T-helper 2 cell treated with Interferon-gamma antibody and Interleukin-4, amounts not matched to agents 5 μg/mL and 100 μg/mL, for 36 hours (primary cell): ENCODE data around the gene MAN2A2.

ENCODE experiments used
- DNase-seq: peaks from one replicate; pipeline ENCODE4 v3.0.0; 2021; ENCODE audit warnings: low spot score
- H3K27ac Mint-ChIP-seq: one replicate; pipeline ENCODE4 v1.8.0; 2021; ENCODE audit warnings: mild to moderate bottlenecking, mixed read lengths
- H3K27me3 Mint-ChIP-seq: one replicate; pipeline ENCODE4 v1.8.0; 2021; ENCODE audit warnings: low read depth, mixed read lengths
- H3K36me3 Mint-ChIP-seq: one replicate; pipeline ENCODE4 v1.8.0; 2021; ENCODE audit warnings: low read depth, mixed read lengths
- H3K4me1 Mint-ChIP-seq: one replicate; pipeline ENCODE4 v1.8.0; 2021; ENCODE audit warnings: low read depth, mixed read lengths
- H3K4me3 Mint-ChIP-seq: one replicate; pipeline ENCODE4 v1.8.0; 2022; ENCODE audit warnings: mild to moderate bottlenecking, moderate library complexity, mixed read lengths
- H3K9me3 Mint-ChIP-seq: one replicate; pipeline ENCODE4 v1.8.0; 2021; ENCODE audit warnings: mixed read lengths

The MAN2A2 gene

GRCh38 chr15:90909976-90910375 lies 6.9 kb downstream of the MAN2A2 start:
- DNase-seq = no peak
- Mint-ChIP-seq H3K27me3 (no peaks in the 10 kb centered on the region), H3K36me3 (peaks cover 62% of the 10 kb centered on the region), H3K27ac (no peak overlapping the region), H3K4me3 (no peak overlapping the region), H3K4me1 (peaks cover 8% of the 10 kb centered on the region), H3K9me3 (no peaks in the 10 kb centered on the region)

- Mint-ChIP-seq H3K4me3 (no peak overlapping the region), H3K9me3 (no peaks in the 10 kb centered on the region), H3K27me3 (no peaks in the 10 kb centered on the region), H3K4me1 (peaks cover 5% of the 10 kb centered on the region), H3K36me3 (peaks cover 61% of the 10 kb centered on the region), H3K27ac (no peak overlapping the region)
- no peak for DNase-seq
Observed at GRCh38 chr15:90910441-90911301, 7.6 kb downstream of the MAN2A2 start.

GRCh38 chr15:90911302-90911623 lies 8.2 kb downstream of the MAN2A2 start:
- Mint-ChIP-seq H3K36me3 (peaks cover 60% of the 10 kb centered on the region), H3K9me3 (no peaks in the 10 kb centered on the region), H3K27ac (no peak overlapping the region), H3K4me3 (no peak overlapping the region), H3K27me3 (no peaks in the 10 kb centered on the region), H3K4me1 (no peaks in the 10 kb centered on the region)
- no peak for DNase-seq

DNA sequence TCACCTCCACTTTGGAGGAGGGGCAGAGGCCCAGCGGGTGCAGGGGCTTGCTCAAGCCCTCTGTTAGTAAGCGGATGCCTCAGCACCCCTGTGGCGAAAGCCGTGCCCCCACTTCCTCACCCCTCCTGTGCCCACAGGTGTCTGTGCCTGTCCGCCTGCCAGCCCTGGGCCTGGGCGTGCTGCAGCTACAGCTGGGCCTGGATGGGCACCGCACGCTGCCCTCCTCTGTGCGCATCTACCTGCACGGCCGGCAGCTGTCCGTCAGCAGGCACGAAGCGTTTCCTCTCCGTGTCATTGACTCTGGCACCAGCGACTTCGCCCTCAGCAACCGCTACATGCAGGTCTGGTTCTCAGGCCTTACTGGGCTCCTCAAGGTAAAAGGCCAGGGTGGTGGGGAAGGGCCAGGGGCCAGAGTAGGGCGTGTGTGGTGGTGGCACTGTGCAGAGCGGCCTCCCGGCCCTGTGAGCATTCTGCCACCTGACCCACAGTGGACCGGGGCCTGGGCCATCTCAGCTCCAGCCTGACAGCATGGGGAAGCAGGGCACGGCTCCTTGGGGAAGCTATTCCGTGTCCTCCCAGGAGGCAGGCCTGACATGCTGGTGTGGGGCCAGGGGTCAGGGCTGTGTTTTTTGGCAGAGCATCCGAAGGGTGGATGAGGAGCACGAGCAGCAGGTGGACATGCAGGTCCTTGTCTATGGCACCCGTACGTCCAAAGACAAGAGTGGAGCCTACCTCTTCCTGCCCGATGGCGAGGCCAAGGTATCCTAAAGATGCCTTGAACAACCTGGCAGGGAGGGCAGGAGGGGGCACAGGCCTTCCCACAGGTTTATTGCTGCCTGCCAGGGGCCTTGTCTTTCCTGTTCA lies 9.0 kb downstream of the MAN2A2 start:
- Mint-ChIP-seq H3K4me3 (no peak overlapping the region), H3K27me3 (no peaks in the 10 kb centered on the region), H3K4me1 (no peaks in the 10 kb centered on the region), H3K27ac (no peak overlapping the region), H3K9me3 (no peaks in the 10 kb centered on the region), H3K36me3 (peaks cover 63% of the 10 kb centered on the region)
- no peak for DNase-seq

- Mint-ChIP-seq H3K9me3 (no peaks in the 10 kb centered on the region), H3K27me3 (no peaks in the 10 kb centered on the region), H3K4me1 (no peaks in the 10 kb centered on the region), H3K27ac (no peak overlapping the region), H3K4me3 (no peak overlapping the region), H3K36me3 (peaks cover 63% of the 10 kb centered on the region)
- no peak for DNase-seq
Observed at GRCh38 chr15:90912770-90913075, 9.6 kb downstream of the MAN2A2 start.

GRCh38 chr15:90913398-90913944 lies 10.4 kb downstream of the MAN2A2 start:
- peak overlapping the region; percentile 26 for H3K27ac Mint-ChIP-seq
- no peak for DNase-seq
- H3K36me3 Mint-ChIP-seq = peaks cover 66% of the 10 kb centered on the region
- no peak overlapping the region for H3K4me3 Mint-ChIP-seq
- H3K4me1 Mint-ChIP-seq = no peaks in the 10 kb centered on the region
- H3K27me3 Mint-ChIP-seq = no peaks in the 10 kb centered on the region
- no peaks in the 10 kb centered on the region for H3K9me3 Mint-ChIP-seq

- H3K4me1 Mint-ChIP-seq = no peaks in the 10 kb centered on the region
- H3K4me3 Mint-ChIP-seq = no peak overlapping the region
- H3K27me3 Mint-ChIP-seq = no peaks in the 10 kb centered on the region
- DNase-seq = no peak
- H3K36me3 Mint-ChIP-seq = peaks cover 69% of the 10 kb centered on the region
- H3K27ac Mint-ChIP-seq = no peak overlapping the region
- H3K9me3 Mint-ChIP-seq = no peaks in the 10 kb centered on the region
Observed at GRCh38 chr15:90914305-90915080, 11.4 kb downstream of the MAN2A2 start.

GRCh38 chr15:90915216-90915807 lies 12.2 kb downstream of the MAN2A2 start:
- H3K4me1 Mint-ChIP-seq = no peaks in the 10 kb centered on the region
- no peak for DNase-seq
- no peaks in the 10 kb centered on the region for H3K27me3 Mint-ChIP-seq
- H3K4me3 Mint-ChIP-seq = no peak overlapping the region
- peaks cover 69% of the 10 kb centered on the region for H3K36me3 Mint-ChIP-seq
- no peaks in the 10 kb centered on the region for H3K9me3 Mint-ChIP-seq
- H3K27ac Mint-ChIP-seq = no peak overlapping the region

- no peak for DNase-seq
- H3K9me3 Mint-ChIP-seq = no peaks in the 10 kb centered on the region
- no peaks in the 10 kb centered on the region for H3K27me3 Mint-ChIP-seq
- H3K36me3 Mint-ChIP-seq = peaks cover 69% of the 10 kb centered on the region
- no peaks in the 10 kb centered on the region for H3K4me1 Mint-ChIP-seq
- no peak overlapping the region for H3K4me3 Mint-ChIP-seq
- peak overlapping the region; percentile 41 for H3K27ac Mint-ChIP-seq
Observed at GRCh38 chr15:90915808-90916440, 12.8 kb downstream of the MAN2A2 start.

DNA sequence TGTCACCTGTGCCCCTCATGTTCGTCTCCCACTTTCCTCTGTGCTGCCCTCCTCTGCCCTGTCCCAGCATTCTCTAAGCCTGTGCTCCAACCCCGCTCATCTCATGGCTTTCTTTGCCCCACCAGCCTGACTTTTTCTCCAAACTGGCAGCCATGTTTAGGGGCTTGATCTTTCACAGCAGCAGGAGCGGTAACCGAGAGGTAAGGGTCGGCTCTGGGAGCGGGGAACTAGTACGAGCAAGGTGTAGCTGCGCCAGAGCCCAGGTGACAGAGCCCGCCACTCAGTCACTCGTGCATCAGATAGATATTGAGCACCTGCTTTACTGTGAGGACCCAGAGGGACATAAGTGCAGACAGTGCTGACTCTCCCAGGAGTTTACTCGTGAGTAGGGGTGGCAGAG lies 13.4 kb downstream of the MAN2A2 start:
- H3K36me3 Mint-ChIP-seq = peaks cover 74% of the 10 kb centered on the region
- H3K27ac Mint-ChIP-seq = no peak overlapping the region

DNA sequence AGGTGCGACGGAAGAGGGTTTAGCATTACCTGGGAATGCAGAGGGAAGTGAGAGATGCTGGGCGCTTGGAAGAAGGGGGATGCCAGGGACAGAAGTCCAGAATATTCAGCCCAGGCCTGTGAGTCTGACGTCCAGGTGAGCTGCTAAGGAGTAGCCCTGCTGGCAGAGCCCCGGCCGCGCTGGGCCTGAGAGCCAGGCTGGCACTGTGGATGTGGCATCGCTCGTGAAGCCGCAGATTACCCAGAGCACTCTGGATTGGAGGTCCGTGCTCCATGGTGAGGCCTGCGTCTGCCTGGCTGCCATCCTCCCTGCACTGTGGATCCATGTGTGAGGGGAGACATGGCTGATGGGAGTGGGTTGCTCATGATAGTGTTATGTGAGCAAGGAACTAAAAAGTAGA lies 14.5 kb downstream of the MAN2A2 start:
- no peak overlapping the region for H3K4me3 Mint-ChIP-seq
- no peak overlapping the region for H3K27ac Mint-ChIP-seq
- H3K4me1 Mint-ChIP-seq = no peaks in the 10 kb centered on the region
- H3K36me3 Mint-ChIP-seq = peaks cover 82% of the 10 kb centered on the region
- no peak for DNase-seq
- H3K9me3 Mint-ChIP-seq = no peaks in the 10 kb centered on the region
- H3K27me3 Mint-ChIP-seq = no peaks in the 10 kb centered on the region

More for the DNA sequence above, 13.4 kb downstream of the MAN2A2 start:
- Mint-ChIP-seq H3K9me3 (no peaks in the 10 kb centered on the region), H3K4me3 (no peak overlapping the region), H3K4me1 (no peaks in the 10 kb centered on the region), H3K27me3 (no peaks in the 10 kb centered on the region)
- no peak for DNase-seq

DNA sequence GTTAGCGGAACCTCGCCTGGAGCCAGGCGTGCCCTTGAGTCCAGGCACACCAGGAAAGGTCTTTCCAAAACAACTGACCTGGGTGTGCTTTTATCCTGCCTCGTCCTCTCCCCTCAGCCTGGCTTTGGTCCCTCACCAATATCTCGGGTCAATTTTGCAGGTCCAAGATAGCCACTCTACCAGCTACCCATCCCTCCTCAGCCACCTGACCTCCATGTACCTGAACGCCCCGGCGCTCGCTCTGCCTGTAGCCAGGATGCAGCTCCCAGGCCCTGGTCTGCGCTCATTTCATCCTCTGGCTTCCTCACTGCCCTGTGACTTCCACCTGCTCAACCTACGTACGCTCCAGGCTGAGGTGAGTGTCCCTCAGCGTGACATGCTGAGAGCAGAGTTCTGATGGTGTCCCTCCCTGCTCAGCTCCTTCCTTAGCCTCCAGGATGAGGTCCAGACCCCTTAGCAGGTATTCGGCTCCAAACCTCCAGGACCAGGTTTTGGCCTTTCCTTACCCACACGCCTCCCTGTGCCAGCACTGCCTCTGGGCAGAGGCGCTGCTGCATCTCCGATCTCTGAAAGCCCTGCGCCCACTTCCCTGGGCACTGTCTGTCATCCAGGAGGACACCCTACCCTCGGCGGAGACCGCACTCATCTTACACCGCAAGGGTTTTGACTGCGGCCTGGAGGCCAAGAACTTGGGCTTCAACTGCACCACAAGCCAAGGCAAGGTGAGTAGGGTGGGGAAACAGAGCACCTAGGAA lies 15.1 kb downstream of the MAN2A2 start:
- DNase-seq = no peak
- Mint-ChIP-seq H3K27ac (no peak overlapping the region), H3K4me1 (no peaks in the 10 kb centered on the region), H3K9me3 (no peaks in the 10 kb centered on the region), H3K4me3 (no peak overlapping the region), H3K27me3 (no peaks in the 10 kb centered on the region), H3K36me3 (peaks cover 76% of the 10 kb centered on the region)

GRCh38 chr15:90918835-90919234 lies 15.7 kb downstream of the MAN2A2 start:
- Mint-ChIP-seq H3K4me3 (no peak overlapping the region), H3K27ac (no peak overlapping the region), H3K4me1 (peaks cover 2% of the 10 kb centered on the region), H3K36me3 (peaks cover 71% of the 10 kb centered on the region), H3K27me3 (no peaks in the 10 kb centered on the region), H3K9me3 (no peaks in the 10 kb centered on the region)
- no peak for DNase-seq
